Measurements from ENCODE around the gene IMP4.

GRCh38 chr2:130342020-130342532 is 621 bp upstream of the IMP4 start:
- TF ChIP-seq CTCF (IDR thresholded peaks at IDR 0.05; ENCODE audit: low read depth, low read length, poor library complexity, severe bottlenecking) (no peak), EZH2phosphoT487 (IDR thresholded peaks at IDR 0.05; ENCODE audit: borderline replicate concordance, low read length) (no peak)
